HepG2 (cell line): ENCODE results near the gene SRSF10. TPM values are rescaled to one million over a fixed set of nuclear protein-coding genes. Genes with fewer than 3 reads are reported as not detected.
A peak's percentile ranks its signal among the peaks of the same experiment; 100 is the strongest.

Experiments used
- ATF7 ChIP-seq, 2 experiments: fragments of 450-650 bp in 1 of 2; sonication (generic) in 1 of 2; formaldehyde crosslinking in 1 of 2; IDR thresholded peaks; 2 replicates each; pipeline versions ENCODE4 v1.4.0 to v1.6.1; 2016 to 2020; ENCODE audit warnings: antibody characterized with exemption in 1 of 2, mild to moderate bottlenecking in 1 of 2, missing genetic modification reagents in 1 of 2
- MED13 ChIP-seq: sonication (generic); formaldehyde crosslinking; IDR thresholded peaks from 2 replicates; pipeline ENCODE4 v1.5.0; 2020; ENCODE audit warnings: missing genetic modification reagents
- MLXIP ChIP-seq: sonication (generic); formaldehyde crosslinking; IDR thresholded peaks from 2 replicates; pipeline ENCODE4 v1.9.0; 2021; ENCODE audit warnings: missing genetic modification reagents, borderline replicate concordance
- NFE2L1 ChIP-seq: sonication (generic); formaldehyde crosslinking; IDR thresholded peaks from 2 replicates; pipeline ENCODE4 v1.4.0; 2020; ENCODE audit warnings: missing genetic modification reagents, mild to moderate bottlenecking, borderline replicate concordance
- SMAD9 ChIP-seq: sonication (generic); formaldehyde crosslinking; IDR thresholded peaks from 2 replicates; pipeline ENCODE4 v1.5.1; 2020; ENCODE audit warnings: mild to moderate bottlenecking, missing genetic modification reagents
- ZBED4 ChIP-seq: sonication (generic); formaldehyde crosslinking; IDR thresholded peaks from 2 replicates; pipeline ENCODE4 v1.4.0; 2020; ENCODE audit warnings: missing genetic modification reagents, borderline replicate concordance
- ZNF18 ChIP-seq: sonication (generic); formaldehyde crosslinking; IDR thresholded peaks from 2 replicates; pipeline ENCODE4 v1.8.0; 2022; ENCODE audit warnings: mild to moderate bottlenecking, missing genetic modification reagents; ENCODE audit not compliant: insufficient replicate concordance
- ZNF329 ChIP-seq: sonication (generic); formaldehyde crosslinking; IDR thresholded peaks from 2 replicates; pipeline ENCODE4 v1.9.0; 2021; ENCODE audit warnings: low read depth, mild to moderate bottlenecking, missing genetic modification reagents
- ZNF354B ChIP-seq: sonication (generic); formaldehyde crosslinking; IDR thresholded peaks from 2 replicates; pipeline ENCODE4 v1.8.0; 2022; ENCODE audit warnings: mild to moderate bottlenecking, missing genetic modification reagents
- ZNF510 ChIP-seq: sonication (generic); formaldehyde crosslinking; IDR thresholded peaks from 2 replicates; pipeline ENCODE4 v1.4.0; 2020; ENCODE audit warnings: low read depth, mild to moderate bottlenecking, missing genetic modification reagents
- polyA plus RNA-seq, 8 experiments: library from polyadenylated mRNA; depleted of rRNA in 3 of 8; stranded (reverse) in 7 of 8; unstranded in 1 of 8; fragments of >200 nt; fragmentation: Illumina TruSeq in 4 of 8; extraction: Trizol in 4 of 8; gene quantifications; 2 replicates each; pipeline versions ENCODE4 v1.2.1 to v1.2.3, GENCODE V29; 2011 to 2016; ENCODE audit warnings: low read depth in 4 of 8, missing spikeins in 1 of 8, mixed read lengths in 1 of 8; ENCODE audit not compliant: insufficient read depth in 1 of 8
- total RNA-seq, 5 experiments: library from RNA; depleted of rRNA; stranded (reverse); fragments of >200 nt; fragmentation: Illumina TruSeq; extraction: Trizol; gene quantifications; 2 replicates each; pipeline ENCODE4 v1.2.3, GENCODE V29; 2016; ENCODE audit warnings: low read depth in 1 of 5
- TF ChIP-seq, protein P1 (sequence below): fragments of 450-650 bp; IDR thresholded peaks from 2 replicates; pipeline ENCODE4 v1.6.1; 2017; ENCODE audit warnings: mild to moderate bottlenecking
- TF ChIP-seq, protein P2 (sequence below): sonication (generic); formaldehyde crosslinking; conservative IDR thresholded peaks from 2 replicates; pipeline ENCODE4 v1.4.0; 2020; ENCODE audit warnings: missing genetic modification reagents

Gene SRSF10
- total and polyA plus RNA-seq, 2 of the 13 experiments (the other 11 are each of a cell fraction or from before 2014, with no cell fraction given) = 126 to 186 TPM

- 0 out of 2 replicates have a peak, but pooled peaks have one; percentile 32 for TF ChIP-seq MLXIP
- TF ChIP-seq SMAD9 = no peak
- 0 out of 2 replicates have a peak, but pooled peaks have one; percentile 33 for TF ChIP-seq MED13 (CRISPR knock-in tag)
- no peak; the same call in 1 of the 2 replicates for TF ChIP-seq ZNF354B (CRISPR knock-in tag)
- TF ChIP-seq ATF7 (IDR thresholded peaks at IDR 0.05) = no peak
- TF ChIP-seq ATF7 (CRISPR knock-in tag; IDR thresholded peaks at IDR 0.05) = peak; percentile 23; the same call in 1 of the 2 replicates
- TF ChIP-seq ZBED4 (CRISPR knock-in tag) = 0 out of 2 replicates have a peak, but pooled peaks have one; percentile 35
- peak; percentile 86 for TF ChIP-seq ZNF329 (CRISPR knock-in tag)
- TF ChIP-seq, protein P1, sequence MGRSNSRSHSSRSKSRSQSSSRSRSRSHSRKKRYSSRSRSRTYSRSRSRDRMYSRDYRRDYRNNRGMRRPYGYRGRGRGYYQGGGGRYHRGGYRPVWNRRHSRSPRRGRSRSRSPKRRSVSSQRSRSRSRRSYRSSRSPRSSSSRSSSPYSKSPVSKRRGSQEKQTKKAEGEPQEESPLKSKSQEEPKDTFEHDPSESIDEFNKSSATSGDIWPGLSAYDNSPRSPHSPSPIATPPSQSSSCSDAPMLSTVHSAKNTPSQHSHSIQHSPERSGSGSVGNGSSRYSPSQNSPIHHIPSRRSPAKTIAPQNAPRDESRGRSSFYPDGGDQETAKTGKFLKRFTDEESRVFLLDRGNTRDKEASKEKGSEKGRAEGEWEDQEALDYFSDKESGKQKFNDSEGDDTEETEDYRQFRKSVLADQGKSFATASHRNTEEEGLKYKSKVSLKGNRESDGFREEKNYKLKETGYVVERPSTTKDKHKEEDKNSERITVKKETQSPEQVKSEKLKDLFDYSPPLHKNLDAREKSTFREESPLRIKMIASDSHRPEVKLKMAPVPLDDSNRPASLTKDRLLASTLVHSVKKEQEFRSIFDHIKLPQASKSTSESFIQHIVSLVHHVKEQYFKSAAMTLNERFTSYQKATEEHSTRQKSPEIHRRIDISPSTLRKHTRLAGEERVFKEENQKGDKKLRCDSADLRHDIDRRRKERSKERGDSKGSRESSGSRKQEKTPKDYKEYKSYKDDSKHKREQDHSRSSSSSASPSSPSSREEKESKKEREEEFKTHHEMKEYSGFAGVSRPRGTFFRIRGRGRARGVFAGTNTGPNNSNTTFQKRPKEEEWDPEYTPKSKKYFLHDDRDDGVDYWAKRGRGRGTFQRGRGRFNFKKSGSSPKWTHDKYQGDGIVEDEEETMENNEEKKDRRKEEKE = no peak
- TF ChIP-seq, protein P2, sequence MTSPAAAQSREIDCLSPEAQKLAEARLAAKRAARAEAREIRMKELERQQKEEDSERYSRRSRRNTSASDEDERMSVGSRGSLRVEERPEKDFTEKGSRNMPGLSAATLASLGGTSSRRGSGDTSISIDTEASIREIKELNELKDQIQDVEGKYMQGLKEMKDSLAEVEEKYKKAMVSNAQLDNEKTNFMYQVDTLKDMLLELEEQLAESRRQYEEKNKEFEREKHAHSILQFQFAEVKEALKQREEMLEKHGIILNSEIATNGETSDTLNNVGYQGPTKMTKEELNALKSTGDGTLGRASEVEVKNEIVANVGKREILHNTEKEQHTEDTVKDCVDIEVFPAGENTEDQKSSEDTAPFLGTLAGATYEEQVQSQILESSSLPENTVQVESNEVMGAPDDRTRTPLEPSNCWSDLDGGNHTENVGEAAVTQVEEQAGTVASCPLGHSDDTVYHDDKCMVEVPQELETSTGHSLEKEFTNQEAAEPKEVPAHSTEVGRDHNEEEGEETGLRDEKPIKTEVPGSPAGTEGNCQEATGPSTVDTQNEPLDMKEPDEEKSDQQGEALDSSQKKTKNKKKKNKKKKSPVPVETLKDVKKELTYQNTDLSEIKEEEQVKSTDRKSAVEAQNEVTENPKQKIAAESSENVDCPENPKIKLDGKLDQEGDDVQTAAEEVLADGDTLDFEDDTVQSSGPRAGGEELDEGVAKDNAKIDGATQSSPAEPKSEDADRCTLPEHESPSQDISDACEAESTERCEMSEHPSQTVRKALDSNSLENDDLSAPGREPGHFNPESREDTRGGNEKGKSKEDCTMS (CRISPR knock-in tag) = peak; percentile 24; the same call in 1 of the 2 replicates
- no peak for TF ChIP-seq NFE2L1 (CRISPR knock-in tag)
- TF ChIP-seq ZNF18 (CRISPR knock-in tag) = peak; percentile 90
- TF ChIP-seq ZNF510 (CRISPR knock-in tag) = peak; percentile 88; the same call in 1 of the 2 replicates
Observed at GRCh38 chr1:23959461-23960290, 20.5 kb downstream of the SRSF10 start, which contains the start of gene PNRC2 (continued).
